ENCODE data around the gene CTRB2. TPM values are rescaled to one million over a fixed set of nuclear protein-coding genes. Genes with fewer than 3 reads are reported as not detected.
"Not testable (repeated sequence)": the region's sequence is repeated elsewhere in the genome, so short reads cannot be mapped to it uniquely, and the experiment has no call there.

Gene CTRB2
- polyA plus RNA-seq, 4 donors, result 0.09 to 0.18 TPM; not detected in 2

- no peak for DNase-seq (ENCODE audit: low read depth in 4 of 4, low spot score in 2 of 4)
Measured at GRCh38 chr16:75228143-75228976, 21.4 kb upstream of the CTRB2 start.

DNA sequence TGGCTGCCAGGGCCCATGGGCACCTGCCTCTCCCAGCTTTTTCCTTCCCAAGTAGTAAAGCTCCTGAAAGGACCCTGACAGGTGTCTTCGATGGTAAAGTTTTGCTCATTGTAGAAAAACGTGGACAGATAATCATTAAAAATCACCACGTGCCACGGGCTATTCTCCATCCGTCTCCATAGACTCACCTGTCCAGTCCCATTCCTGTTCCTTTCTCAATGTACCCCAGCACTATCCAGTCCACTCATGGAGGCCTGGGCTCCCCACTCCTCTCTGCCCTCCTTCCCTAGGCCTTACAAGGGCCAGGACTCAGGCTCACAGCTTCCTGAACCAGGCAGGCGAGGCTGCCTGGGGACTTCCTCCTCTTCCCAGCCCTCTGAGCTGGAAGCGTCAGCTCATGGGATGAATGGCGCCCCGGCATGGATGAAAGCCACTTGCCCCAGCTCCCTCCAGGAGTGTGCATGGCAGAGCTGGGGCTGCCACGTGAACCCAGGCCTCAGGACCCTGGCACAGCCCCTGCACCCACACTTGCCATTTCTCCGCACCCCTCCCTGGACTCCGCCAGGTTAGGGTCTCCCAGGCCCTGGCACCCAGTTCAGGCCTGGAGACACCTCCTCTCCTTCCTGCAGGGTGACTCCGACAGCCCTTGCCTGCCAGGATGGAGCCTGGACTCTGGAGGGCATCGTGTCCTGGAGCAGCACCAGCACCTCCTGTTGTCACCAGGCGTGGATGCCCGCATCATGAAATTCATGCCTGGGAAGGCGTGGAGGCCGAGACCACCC is 20.6 kb upstream of the CTRB2 start:
- no peak for DNase-seq (ENCODE audit: low read depth in 4 of 4, low spot score in 2 of 4)

DNA sequence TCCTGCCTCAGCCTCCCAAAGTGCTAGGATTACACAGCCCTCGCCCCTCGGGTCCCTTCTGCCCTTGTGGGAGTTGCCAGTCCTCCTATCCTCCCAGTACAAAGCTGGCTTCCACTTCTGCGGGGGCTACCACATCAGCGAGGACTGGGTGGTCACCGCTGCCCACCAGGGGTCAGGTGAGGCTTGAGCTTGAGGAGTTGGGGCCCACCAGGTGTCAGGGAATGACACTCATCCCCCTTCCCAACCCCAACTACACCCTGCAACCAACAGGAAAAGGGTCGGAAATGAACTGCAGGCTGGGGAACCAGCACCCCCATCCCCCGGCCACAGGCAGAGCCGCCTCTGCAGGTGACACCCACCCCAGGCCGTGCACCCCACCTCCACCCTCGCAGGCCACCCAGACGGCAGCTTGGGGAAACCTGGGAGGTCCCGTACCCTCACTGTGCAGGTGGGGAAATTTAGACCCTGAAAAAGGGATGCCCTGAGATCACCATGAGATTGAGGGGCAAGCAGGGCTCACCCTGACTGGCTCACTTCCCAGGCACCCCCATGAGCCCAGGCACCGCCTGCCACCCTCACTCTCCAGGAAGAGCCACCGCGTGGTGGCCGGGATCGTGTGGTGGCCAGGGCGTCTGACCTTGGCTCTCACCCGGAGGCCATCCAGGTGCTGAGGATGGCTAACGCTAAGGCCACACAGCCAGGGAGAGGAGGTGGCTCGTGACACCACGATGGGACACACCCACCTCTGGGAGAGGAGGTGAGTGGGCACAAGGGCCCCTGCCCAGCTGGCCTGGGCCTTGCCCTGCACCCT is 19.8 kb upstream of the CTRB2 start:
- no peak for DNase-seq (ENCODE audit: low read depth in 4 of 4, low spot score in 2 of 4)

DNA sequence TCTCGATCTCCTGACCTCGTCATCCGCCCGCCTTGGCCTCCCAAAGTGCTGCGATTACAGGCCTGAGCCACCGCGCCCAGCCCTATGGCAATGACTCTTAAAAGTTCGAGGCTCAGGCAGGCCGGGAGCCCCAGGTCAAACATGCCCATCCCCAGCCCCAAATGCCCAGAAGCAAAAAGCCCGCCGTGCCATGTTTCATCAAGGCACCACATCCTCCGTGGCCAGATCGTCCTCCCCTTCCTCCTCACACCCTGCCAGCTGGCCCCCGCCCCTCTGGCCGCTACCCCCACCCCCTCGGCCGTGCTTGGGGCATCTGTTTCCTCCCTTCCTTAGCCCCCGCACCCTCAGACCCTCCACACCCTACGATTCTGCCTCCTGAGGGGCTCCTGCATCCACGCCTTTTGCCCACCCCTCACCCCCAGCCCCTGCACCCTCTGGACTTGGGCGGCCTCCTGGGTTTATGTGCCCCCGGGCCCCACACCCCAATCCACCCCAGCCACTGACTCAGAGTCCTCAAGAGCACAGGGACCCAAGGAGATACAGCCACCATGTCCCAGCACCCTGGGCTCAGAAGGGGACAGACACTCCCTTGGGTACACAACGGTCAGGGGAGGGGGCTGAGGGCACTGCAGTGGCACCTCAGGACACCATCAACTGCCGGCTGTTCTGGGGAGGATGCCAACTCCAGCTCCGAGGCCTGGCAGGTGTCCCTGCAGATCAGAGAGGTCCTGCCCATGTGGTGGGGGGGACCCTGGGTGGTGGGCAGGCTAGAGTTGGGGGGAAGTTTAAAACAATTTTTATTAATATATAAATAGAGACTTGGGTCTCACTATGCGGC is 18.9 kb upstream of the CTRB2 start:
- DNase-seq (ENCODE audit: low read depth in 4 of 4, low spot score in 2 of 4), result no peak

DNA sequence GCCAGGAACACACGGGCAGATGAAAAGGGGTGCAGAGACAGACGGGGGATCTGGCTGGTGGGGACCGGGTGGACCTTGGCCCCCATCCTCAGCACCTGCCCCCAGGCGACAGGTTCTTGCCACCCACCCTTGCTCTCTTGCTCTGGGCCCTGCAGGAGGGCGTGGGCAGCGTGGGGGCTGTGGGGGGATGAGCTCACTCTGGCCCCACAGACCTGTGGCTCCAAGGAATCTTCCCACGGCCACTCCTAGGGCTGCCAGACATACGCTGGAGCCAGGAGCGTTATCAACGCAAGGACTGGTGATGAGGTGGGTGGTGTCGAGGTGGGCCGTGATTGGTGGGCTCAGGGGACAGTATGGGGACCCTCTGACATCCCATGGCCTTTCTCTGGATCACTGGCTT is 18.1 kb upstream of the CTRB2 start:
- no peak for DNase-seq (ENCODE audit: low read depth in 4 of 4, low spot score in 2 of 4)

- no peak for DNase-seq (ENCODE audit: low read depth in 4 of 4, low spot score in 2 of 4)
Measured at GRCh38 chr16:75224306-75225082, 17.5 kb upstream of the CTRB2 start.

GRCh38 chr16:75223129-75223528 is 16.2 kb upstream of the CTRB2 start:
- not testable (repeated sequence) for DNase-seq (ENCODE audit: low read depth in 4 of 4, low spot score in 2 of 4)

GRCh38 chr16:75222271-75222783 is 15.4 kb upstream of the CTRB2 start:
- DNase-seq (ENCODE audit: low read depth in 4 of 4, low spot score in 2 of 4), result no peak

DNA sequence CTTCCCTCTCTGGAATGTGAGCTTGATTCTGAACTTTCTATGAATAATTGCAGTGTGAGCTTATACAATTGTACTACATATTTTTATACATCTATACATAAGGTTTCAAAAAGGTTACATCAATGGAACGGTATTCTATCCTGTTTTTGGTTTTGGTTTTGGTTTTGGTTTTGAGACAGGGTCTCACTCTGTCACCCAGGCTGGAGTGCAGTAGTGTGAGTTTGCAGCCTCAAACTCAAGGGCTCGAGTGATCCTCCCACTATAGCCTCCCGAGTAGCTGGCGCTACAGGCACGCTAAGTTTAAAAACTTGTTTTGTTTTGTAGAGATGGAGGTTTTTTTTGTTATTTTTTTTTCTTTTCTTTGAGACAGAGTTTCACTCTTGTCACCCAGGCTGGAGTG is 12.9 kb upstream of the CTRB2 start:
- DNase-seq (ENCODE audit: low read depth in 4 of 4, low spot score in 2 of 4), result no peak

DNA sequence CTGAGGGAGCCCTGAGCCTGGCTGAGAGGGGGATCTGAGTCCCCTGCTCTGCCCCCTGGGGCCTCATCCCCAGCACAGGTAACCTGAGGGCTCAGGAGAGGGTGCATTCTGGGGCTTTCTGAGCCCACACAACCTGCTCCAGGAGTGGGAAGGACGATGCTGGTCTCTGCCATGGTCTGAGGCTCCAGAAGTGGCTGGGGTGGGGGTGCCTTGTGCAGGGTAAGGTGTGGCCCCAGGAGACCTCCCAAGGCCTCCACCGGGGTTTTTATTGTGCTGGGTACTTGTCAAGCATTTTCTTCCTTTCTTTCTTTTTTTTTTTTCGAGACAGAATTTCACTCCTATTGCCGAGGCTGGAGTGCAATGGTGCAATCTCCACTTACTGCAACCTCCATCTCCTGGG is 12.1 kb upstream of the CTRB2 start:
- no peak for DNase-seq (ENCODE audit: low read depth in 4 of 4, low spot score in 2 of 4)

- DNase-seq (ENCODE audit: low read depth in 4 of 4, low spot score in 2 of 4), result no peak
Measured at GRCh38 chr16:75218256-75219076, 11.5 kb upstream of the CTRB2 start, which contains the start of gene CTRB1. TSS of gene CTRB1 (plus strand) at chr16:75218988. CDS start at chr16:75219008, 20 bp downstream.

DNA sequence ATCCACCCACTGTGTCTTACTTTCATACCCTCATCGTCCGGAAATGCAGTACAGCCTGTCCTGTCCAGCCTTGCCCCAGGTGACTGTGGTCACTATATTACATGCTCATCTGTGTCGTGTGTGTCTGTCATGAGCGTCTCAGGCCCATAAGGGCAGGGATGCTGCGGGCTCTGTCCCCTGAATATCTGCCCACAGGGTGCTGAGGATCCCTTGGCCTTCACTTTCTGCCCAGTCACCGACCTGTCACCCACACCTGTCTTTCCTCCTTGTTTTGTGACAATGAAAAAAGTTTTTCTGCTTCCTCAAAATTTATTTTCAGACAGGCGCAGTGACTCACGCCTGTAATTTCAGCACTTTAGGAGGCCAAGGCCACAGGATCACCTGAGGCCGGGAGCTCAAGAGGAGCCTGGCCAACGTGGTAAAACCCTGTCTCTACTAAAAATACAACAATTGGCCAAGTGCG is 10.5 kb upstream of the CTRB2 start:
- DNase-seq (ENCODE audit: low read depth in 4 of 4, low spot score in 2 of 4), result no peak

DNA sequence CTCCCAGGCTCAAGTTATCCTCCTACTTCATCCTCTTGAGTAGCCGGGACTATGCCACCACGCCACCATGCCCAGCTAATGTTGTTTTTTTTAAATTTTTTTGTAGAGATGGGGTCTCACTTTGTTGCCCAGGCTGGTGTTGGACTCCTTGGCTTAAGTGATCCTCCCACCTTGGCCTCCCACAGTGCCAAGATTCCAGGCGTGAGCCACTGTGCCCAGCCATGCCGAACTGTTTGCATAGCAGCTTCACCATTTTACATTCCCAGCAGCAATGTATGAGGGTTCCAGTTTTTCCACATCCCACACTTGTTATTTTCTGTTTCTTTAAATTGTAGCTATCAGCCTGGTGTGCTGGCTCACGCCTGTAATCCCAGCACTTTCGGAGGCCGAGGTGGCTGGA is 9.6 kb upstream of the CTRB2 start:
- DNase-seq (ENCODE audit: low read depth in 4 of 4, low spot score in 2 of 4), result no peak

DNA sequence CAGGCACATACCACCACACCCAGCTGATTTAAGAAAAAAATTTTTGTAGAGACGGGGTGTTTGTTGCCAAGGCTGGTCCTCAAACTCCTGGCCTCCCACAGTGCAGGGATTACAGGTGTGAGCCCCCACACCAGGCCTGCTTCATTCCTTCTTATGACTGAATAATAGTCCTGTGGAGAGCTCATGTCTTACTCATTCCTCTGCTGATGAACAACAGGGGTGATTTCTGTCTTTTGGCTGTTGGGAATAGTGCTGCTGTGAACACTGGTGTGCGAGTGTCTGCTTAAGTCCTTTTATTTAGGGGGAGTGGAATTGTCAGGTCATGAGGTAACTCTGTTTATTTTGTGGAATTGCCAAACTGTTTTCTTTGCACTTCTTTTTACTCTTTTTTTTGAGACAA is 9.2 kb upstream of the CTRB2 start:
- no peak for DNase-seq (ENCODE audit: low read depth in 4 of 4, low spot score in 2 of 4)

DNA sequence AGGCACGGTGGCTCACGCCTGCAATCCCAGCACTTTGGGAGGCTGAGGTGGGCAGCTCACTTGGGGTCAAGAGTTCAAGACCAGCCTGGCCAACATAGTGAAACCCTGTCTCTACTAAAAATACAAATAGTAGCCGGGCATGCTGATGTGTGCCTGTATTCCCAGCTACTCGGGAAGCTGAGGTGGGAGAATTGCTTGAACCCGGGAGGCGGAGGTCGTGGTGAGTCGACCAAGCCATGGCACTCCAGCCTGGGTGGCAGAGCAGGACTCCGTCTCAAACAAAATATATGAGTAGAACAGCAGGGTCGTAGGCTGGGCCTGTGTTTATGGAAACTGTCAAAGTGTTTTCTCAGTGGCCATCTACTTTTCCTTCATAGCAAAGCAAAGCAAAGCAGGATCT is 4.3 kb upstream of the CTRB2 start:
- DNase-seq (ENCODE audit: low read depth in 4 of 4, low spot score in 2 of 4), result not testable (repeated sequence)

- DNase-seq (ENCODE audit: low read depth in 4 of 4, low spot score in 2 of 4), result no peak
Measured at GRCh38 chr16:75209944-75210343, 3.0 kb upstream of the CTRB2 start.

GRCh38 chr16:75209514-75209913 is 2.6 kb upstream of the CTRB2 start:
- DNase-seq (ENCODE audit: low read depth in 4 of 4, low spot score in 2 of 4), result not testable (repeated sequence)

- DNase-seq (ENCODE audit: low read depth in 4 of 4, low spot score in 2 of 4), result no peak
Measured at GRCh38 chr16:75208861-75209505, 2.0 kb upstream of the CTRB2 start.

Measured in left renal cortex interstitium (tissue), 4 donors.